GM20000 (cell line): ENCODE results near the gene TMEM115.

Source experiments
- DNase-seq: peaks from one replicate; pipeline ENCODE4 v3.0.0; 2012; ENCODE audit warnings: low spot score
- CTCF ChIP-seq: IDR thresholded peaks from 2 replicates; pipeline ENCODE4 v1.5.1; 2012; ENCODE audit warnings: mild to moderate bottlenecking, control low read depth; ENCODE audit errors: extremely low read depth, missing control alignments

Gene TMEM115

GRCh38 chr3:50338965-50339364, 20.4 kb downstream of the TMEM115 start:
- no peak for DNase-seq
- TF ChIP-seq CTCF: no peak

DNA sequence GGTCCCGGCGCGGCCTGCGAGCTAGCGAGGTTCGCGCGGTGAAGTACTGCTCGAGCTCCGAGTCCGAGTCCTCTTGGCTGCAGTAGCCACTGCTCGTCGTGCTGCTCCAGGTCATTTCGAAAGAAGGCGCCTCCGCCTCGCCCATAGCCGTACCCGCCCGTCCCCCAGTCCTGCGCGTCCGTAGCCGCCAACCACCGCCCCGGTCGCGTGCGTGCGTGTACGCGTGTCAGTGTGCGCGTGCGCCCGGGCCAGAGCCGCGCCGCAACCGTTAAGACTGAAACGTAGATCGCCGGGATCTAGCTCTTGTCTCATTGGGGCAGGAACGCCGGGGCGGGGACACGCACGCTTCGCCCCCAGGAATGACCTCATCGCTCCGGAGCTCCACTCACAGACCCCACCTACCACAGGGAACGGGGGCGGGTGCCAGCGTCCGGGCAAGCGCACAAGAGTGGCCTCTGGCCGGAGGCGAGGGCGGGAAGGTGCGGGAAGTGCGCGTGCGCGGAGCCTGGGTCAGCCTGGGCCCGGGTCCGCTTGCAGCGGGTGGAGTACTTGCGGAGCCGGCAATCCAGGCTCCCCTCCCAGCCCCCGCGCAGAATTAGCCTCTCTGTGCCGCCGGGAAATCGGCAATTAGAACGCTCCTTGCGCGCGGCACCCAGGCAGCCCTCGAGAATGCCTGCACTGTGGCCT, 22.0 kb downstream of the TMEM115 start:
- peak; percentile 99 for DNase-seq
- TF ChIP-seq CTCF: no peak

DNA sequence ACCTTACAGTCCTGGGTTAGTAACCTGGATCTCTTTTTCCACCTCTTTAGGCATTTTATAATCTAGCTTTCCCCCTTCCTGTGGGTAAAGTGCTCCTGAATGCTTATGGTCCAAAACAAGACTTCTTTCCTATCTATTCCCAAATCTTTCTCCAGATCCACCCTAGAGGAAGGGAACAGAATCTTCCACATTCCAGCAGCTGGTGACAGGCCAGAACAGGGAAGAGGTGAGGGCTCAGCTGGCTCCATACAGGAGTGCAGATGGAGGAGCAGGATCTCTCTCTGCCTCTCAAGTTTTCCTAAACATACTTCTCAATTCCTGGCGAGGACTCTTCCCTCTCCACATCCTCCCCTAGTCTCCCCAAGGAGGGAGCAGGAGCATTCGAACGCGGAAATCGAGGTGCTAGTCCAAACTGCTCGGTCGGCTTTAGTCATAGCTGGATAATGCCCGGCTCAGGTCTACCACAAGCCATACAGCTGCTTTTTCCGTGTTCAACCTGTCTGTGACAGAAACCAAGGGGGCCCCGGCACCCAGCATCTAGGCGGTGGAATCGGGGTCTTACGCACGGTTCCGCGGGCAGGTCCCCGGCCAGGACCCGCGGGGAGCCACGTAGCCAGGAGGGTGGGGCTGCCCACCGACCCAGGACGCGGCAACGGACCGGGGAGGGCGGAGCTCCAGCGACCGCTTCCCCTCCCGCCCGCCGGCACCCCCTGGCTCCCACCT, 22.7 kb downstream of the TMEM115 start:
- TF ChIP-seq CTCF: no peak
- no peak for DNase-seq

GRCh38 chr3:50334339-50335075, 24.8 kb downstream of the TMEM115 start:
- no peak for DNase-seq
- TF ChIP-seq CTCF: no peak

- no peak for DNase-seq
- TF ChIP-seq CTCF: no peak
These were observed 25.5 kb downstream of the TMEM115 start for GRCh38 chr3:50333744-50334328.

DNA sequence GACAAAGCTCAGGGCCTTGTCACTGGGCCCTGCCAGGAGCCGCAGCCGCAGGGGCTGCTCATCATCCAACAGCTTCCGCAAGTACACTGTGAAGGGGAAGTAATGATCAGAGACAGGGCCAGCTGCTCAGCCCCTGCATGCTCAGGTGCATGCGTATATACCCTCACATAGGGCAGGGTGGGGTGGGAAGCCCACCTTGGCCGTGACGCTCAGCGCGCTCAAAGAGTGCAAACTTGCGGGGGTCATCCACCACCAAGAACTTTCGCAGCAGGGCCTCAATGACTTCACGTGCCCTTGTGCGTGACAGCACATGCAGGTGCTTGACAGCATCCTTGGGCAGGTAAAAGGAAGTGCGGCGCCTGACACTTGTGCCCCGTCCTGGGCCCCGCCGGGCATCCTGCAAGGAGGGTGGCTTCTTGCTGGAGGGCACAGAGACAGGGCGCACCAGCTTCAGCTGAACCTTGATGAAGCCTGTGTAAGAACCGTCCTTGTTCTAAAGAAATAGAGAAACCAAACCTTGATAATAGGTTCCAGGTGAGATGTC, 27.9 kb downstream of the TMEM115 start:
- DNase-seq: no peak

More for the DNA sequence above, 27.9 kb downstream of the TMEM115 start:
- no peak for TF ChIP-seq CTCF
